GM19099 (cell line): ENCODE measurements around the gene ZNF423.

Source experiments
- POLR2A ChIP-seq: IDR thresholded peaks from 3 replicates; pipeline ENCODE4 v1.6.1; 2011; ENCODE audit warnings: low read depth; ENCODE audit not compliant: insufficient read length; ENCODE audit errors: extremely low read depth

ZNF423 gene

GRCh38 chr16:49854796-49855203, 1.1 kb downstream of the ZNF423 start:
- no peak for TF ChIP-seq POLR2A

GRCh38 chr16:49854188-49854795, 1.6 kb downstream of the ZNF423 start:
- no peak for TF ChIP-seq POLR2A

GRCh38 chr16:49852279-49852678, 3.6 kb downstream of the ZNF423 start:
- no peak for TF ChIP-seq POLR2A

- TF ChIP-seq POLR2A, result no peak
Observed at GRCh38 chr16:49851468-49851787, 4.5 kb downstream of the ZNF423 start.

GRCh38 chr16:49850558-49851467, 5.1 kb downstream of the ZNF423 start:
- TF ChIP-seq POLR2A, result no peak

GRCh38 chr16:49849754-49850108, 6.2 kb downstream of the ZNF423 start:
- TF ChIP-seq POLR2A, result no peak

- TF ChIP-seq POLR2A, result no peak
Observed at GRCh38 chr16:49849037-49849753, 6.7 kb downstream of the ZNF423 start.

GRCh38 chr16:49848530-49848929, 7.4 kb downstream of the ZNF423 start:
- no peak for TF ChIP-seq POLR2A

GRCh38 chr16:49846800-49847199, 9.1 kb downstream of the ZNF423 start:
- TF ChIP-seq POLR2A, result no peak

GRCh38 chr16:49844359-49844758, 11.6 kb downstream of the ZNF423 start:
- no peak for TF ChIP-seq POLR2A

GRCh38 chr16:49843758-49844157, 12.2 kb downstream of the ZNF423 start:
- no peak for TF ChIP-seq POLR2A

GRCh38 chr16:49842972-49843371, 12.9 kb downstream of the ZNF423 start:
- TF ChIP-seq POLR2A, result no peak

GRCh38 chr16:49839017-49839825, 16.7 kb downstream of the ZNF423 start:
- TF ChIP-seq POLR2A, result no peak

GRCh38 chr16:49838441-49839016, 17.4 kb downstream of the ZNF423 start:
- TF ChIP-seq POLR2A, result no peak
